ENCODE results near the gene HK1.

DNA sequence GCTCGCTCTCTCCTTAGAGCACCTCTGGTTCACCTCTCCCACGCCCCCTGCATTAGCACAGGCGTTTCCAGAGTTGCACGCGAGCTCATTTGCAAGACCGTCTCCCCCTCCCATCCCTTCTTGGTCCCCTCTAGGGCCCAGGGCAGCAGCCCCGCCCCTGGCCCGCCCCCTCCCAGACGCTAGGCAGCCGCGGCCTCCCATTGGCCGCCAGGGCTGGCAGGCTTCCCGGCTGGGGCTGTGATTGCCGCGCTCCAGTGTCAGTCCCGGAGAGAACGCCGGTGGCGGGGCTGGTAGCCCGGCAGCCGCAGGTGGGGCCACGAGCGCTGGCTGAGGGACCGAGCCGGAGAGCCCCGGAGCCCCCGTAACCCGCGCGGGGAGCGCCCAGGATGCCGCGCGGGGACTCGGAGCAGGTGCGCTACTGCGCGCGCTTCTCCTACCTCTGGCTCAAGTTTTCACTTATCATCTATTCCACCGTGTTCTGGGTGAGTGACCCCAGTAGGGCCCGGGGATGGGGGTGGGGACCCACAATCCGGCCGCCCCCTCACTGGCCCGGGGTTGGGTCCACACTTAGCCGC lies 173.0 kb downstream of the HK1 start, which contains the start of gene TSPAN15:
- TF ChIP-seq, protein P1, sequence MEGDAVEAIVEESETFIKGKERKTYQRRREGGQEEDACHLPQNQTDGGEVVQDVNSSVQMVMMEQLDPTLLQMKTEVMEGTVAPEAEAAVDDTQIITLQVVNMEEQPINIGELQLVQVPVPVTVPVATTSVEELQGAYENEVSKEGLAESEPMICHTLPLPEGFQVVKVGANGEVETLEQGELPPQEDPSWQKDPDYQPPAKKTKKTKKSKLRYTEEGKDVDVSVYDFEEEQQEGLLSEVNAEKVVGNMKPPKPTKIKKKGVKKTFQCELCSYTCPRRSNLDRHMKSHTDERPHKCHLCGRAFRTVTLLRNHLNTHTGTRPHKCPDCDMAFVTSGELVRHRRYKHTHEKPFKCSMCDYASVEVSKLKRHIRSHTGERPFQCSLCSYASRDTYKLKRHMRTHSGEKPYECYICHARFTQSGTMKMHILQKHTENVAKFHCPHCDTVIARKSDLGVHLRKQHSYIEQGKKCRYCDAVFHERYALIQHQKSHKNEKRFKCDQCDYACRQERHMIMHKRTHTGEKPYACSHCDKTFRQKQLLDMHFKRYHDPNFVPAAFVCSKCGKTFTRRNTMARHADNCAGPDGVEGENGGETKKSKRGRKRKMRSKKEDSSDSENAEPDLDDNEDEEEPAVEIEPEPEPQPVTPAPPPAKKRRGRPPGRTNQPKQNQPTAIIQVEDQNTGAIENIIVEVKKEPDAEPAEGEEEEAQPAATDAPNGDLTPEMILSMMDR (IDR thresholded peaks at IDR 0.05), result no peak
- TF ChIP-seq POLR2AphosphoS5 (IDR thresholded peaks at IDR 0.05) (no peak), POLR2A (IDR thresholded peaks at IDR 0.05) (no peak)

All from breast epithelium (tissue), 3 donors.